Skin of body (tissue), 2 donors: ENCODE results near the gene RNU6-7. TPM values are rescaled to one million over a fixed set of nuclear protein-coding genes. Genes with fewer than 3 reads are reported as not detected.

Experiments
- small RNA-seq: library from RNA; depleted of rRNA; stranded (forward); fragments of <200 nt; gene quantifications from one replicate; pipeline ENCODE3, GENCODE V24; 2014; ENCODE audit warnings: low replicate concordance
- total RNA-seq: library from RNA; depleted of rRNA; stranded (reverse); fragments of >200 nt; gene quantifications from one replicate; pipeline ENCODE4 v1.2.3, GENCODE V29; 2014

RNU6-7 gene
- total RNA-seq, 1 donor from 2014 or later, result not detected

Small RNA genes lying within 50 kb of the gene (small RNA-seq; reads per million reads assigned to genes)
- 0.21 reads per million for gene RNU6-7
- gene RNU6-8, result not detected

Other genes starting within 250 kb of the RNU6-7 start
- gene ARHGAP5, start 124.7 kb upstream of the RNU6-7 start, total RNA-seq, result 133 TPM
- gene RNU6-8, start 1.2 kb downstream of the RNU6-7 start, total RNA-seq, result not detected
- 21.8 TPM for gene AKAP6, start 127.3 kb downstream of the RNU6-7 start, total RNA-seq